K562 (cell line): ENCODE measurements around the gene NTN1. TPM values are rescaled to one million over a fixed set of nuclear protein-coding genes. Genes with fewer than 3 reads are reported as not detected.
A peak's percentile ranks its signal among the peaks of the same experiment; 100 is the strongest.

Experiments used
- ATAC-seq: fragments of 200-7000 bp; cut with Tn5 transposase; 3 replicates; pipeline ENCODE4 v1.9.1; 2020; ENCODE audit warnings: moderate library complexity
- BruUV-seq: library from RNA; stranded (reverse); fragments of 400-500 nt; replicated peaks from 2 replicates; lab custom pipeline; 2021; lab: Mats Ljungman, UMichigan
- CTCF ChIA-PET: fragments of 300-600 bp; formaldehyde crosslinking; extraction: SDS; loops from one replicate; lab custom pipeline; 2021; ENCODE audit warnings: low intra/inter-chr PET ratio; lab: Yijun Ruan, JAX
- POLR2A ChIA-PET: fragments of 300-600, 350-650 bp; sonication (Branson Sonifier 250); formaldehyde crosslinking; extraction: SDS; loops from one replicate; lab custom pipeline; 2021; ENCODE audit warnings: antibody characterized with exemption, inconsistent platforms; lab: Yijun Ruan, JAX
- DNase-seq, 4 experiments: peaks; one replicate each; pipeline versions ENCODE4 v3.0.0 to v3.0.0-alpha.2; 2011 to 2018; ENCODE audit warnings: low spot score in 3 of 4, mixed read lengths in 3 of 4; ENCODE audit errors: extremely low read depth in 1 of 4
- FAIRE-seq: peaks from 2 replicates; lab custom pipeline; 2011; peaks lifted over from hg19 to GRCh38; lab: Jason Lieb, UNC
- H2AFZ ChIP-seq: 2 replicates; pipeline ENCODE4 v1.6.0; 2011; ENCODE audit warnings: low read depth, low read length, control low read depth, inconsistent platforms
- H3K27ac ChIP-seq: fragments of 200-600 bp; 3 replicates; pipeline ENCODE4 v1.8.0; 2011; ENCODE audit warnings: low read depth, mild to moderate bottlenecking, control low read depth, inconsistent platforms, low read length, moderate library complexity, mixed read lengths; ENCODE audit errors: extremely low read depth
- H3K27me3 ChIP-seq, 2 experiments: fragments of 300-600 bp in 1 of 2; 2 replicates in 1 of 2; 3 replicates in 1 of 2; pipeline versions ENCODE4 v1.6.0 to v1.8.0; 2011; ENCODE audit warnings: inconsistent platforms in 2 of 2, low read length in 2 of 2, mild to moderate bottlenecking in 1 of 2, mixed read lengths in 1 of 2, moderate library complexity in 1 of 2; ENCODE audit not compliant: control insufficient read depth in 2 of 2, insufficient read depth in 2 of 2
- H3K36me3 ChIP-seq: fragments of 300-600 bp; 3 replicates; pipeline ENCODE4 v1.8.0; 2011; ENCODE audit warnings: mild to moderate bottlenecking, low read length, inconsistent platforms; ENCODE audit not compliant: control insufficient read depth, insufficient read depth
- H3K4me1 ChIP-seq, 2 experiments: fragments of 200-600 bp in 1 of 2; replicated peaks in 1 of 2; 2 replicates in 1 of 2; 3 replicates in 1 of 2; pipeline versions ENCODE4 v1.5.1 to v1.8.0; 2011; ENCODE audit warnings: inconsistent platforms in 2 of 2, low read length in 2 of 2, mild to moderate bottlenecking in 1 of 2, mixed read lengths in 1 of 2, moderate library complexity in 1 of 2; ENCODE audit not compliant: control insufficient read depth in 2 of 2, insufficient read depth in 2 of 2
- H3K4me2 ChIP-seq: 2 replicates; pipeline ENCODE4 v1.6.1; 2011; ENCODE audit warnings: low read length, control low read depth, inconsistent platforms, mixed read lengths; ENCODE audit not compliant: insufficient read depth
- H3K4me3 ChIP-seq: fragments of 200-600 bp; sonication (generic), shearing (Covaris generic); 2 replicates; pipeline ENCODE4 v1.5.1; 2016; ENCODE audit warnings: control low read depth, inconsistent platforms
- H3K79me2 ChIP-seq: fragments of 200-600 bp; 3 replicates; pipeline ENCODE4 v1.8.0; 2011; ENCODE audit warnings: low read length, inconsistent platforms; ENCODE audit not compliant: control insufficient read depth, insufficient read depth
- H3K9ac ChIP-seq, 2 experiments: 2 replicates each; pipeline versions ENCODE4 v1.6.0 to v1.6.1; 2011; ENCODE audit warnings: low read depth in 2 of 2, low read length in 2 of 2, control low read depth in 1 of 2, inconsistent platforms in 1 of 2, mild to moderate bottlenecking in 1 of 2, mixed read lengths in 1 of 2; ENCODE audit not compliant: insufficient read depth in 1 of 2
- H3K9me1 ChIP-seq: one replicate; pipeline ENCODE4 v1.6.0; 2011; ENCODE audit warnings: inconsistent platforms, mild to moderate bottlenecking, low read length, moderate library complexity; ENCODE audit not compliant: control insufficient read depth, insufficient read depth
- H3K9me3 ChIP-seq: replicated peaks from 2 replicates; pipeline ENCODE4 v1.5.1; 2011; ENCODE audit warnings: low read depth, low read length, inconsistent platforms; ENCODE audit not compliant: control insufficient read depth, insufficient read depth
- H4K20me1 ChIP-seq: replicated peaks from 2 replicates; pipeline ENCODE4 v1.6.1; 2011; ENCODE audit warnings: low read length, inconsistent platforms, mixed read lengths; ENCODE audit not compliant: control insufficient read depth, insufficient read depth
- PCBP1 ChIP-seq: fragments of 200-400 bp; formaldehyde crosslinking; IDR thresholded peaks from 2 replicates; pipeline ENCODE4 v1.6.1; 2018; ENCODE audit warnings: mild to moderate bottlenecking, low read depth, low read length; ENCODE audit not compliant: poor library complexity, severe bottlenecking
- PHB ChIP-seq: fragments of 250-450 bp; sonication (Bioruptor Pico); IDR thresholded peaks from 2 replicates; pipeline ENCODE4 v1.5.0; 2021
- RAD21 ChIP-seq, 2 experiments: fragments of 250-450 bp in 1 of 2; fragments of 450-650 bp in 1 of 2; sonication (Bioruptor Pico) in 1 of 2; formaldehyde crosslinking in 1 of 2; IDR thresholded peaks in 1 of 2; conservative IDR thresholded peaks in 1 of 2; 2 replicates each; pipeline versions ENCODE4 v1.4.0 to v1.8.0; 2020 to 2022; ENCODE audit warnings: mild to moderate bottlenecking in 2 of 2, moderate library complexity in 1 of 2
- SETDB1 ChIP-seq: IDR thresholded peaks from one replicate; pipeline ENCODE4 v1.6.1; 2012; ENCODE audit warnings: low read length, control low read depth, inconsistent platforms
- TAF9B ChIP-seq: fragments of 450-650 bp; IDR thresholded peaks from 2 replicates; pipeline ENCODE4 v1.6.1; 2018; ENCODE audit warnings: mild to moderate bottlenecking; ENCODE audit not compliant: partially characterized antibody
- YY1 ChIP-seq, 3 experiments: IDR thresholded peaks; 2 replicates each; pipeline ENCODE4 v1.6.1; 2011; ENCODE audit warnings: low read length in 2 of 3, mild to moderate bottlenecking in 2 of 3, moderate library complexity in 2 of 3, borderline replicate concordance in 1 of 3, control low read depth in 1 of 3, low read depth in 1 of 3; ENCODE audit not compliant: insufficient read depth in 3 of 3, insufficient replicate concordance in 2 of 3, control insufficient read depth in 1 of 3, insufficient read length in 1 of 3; ENCODE audit errors: extremely low read depth in 1 of 3
- WGBS: fragments of 100-300 bp; shearing (Covaris generic); methylation state at CpG from one replicate; pipeline ENCODE4 v1.1.6; 2016; ENCODE audit warnings: low coverage, mixed read lengths; ENCODE audit not compliant: insufficient coverage; ENCODE audit errors: missing lambda C conversion rate; 5-methylcytosine and 5-hydroxymethylcytosine counted together
- in situ Hi-C: fragments of 300-500 bp; cut with MboI; formaldehyde crosslinking; loops from 4 replicates; pipeline ENCODE4 v1.15.0; 2018; ENCODE audit warnings: inconsistent platforms, mixed read lengths
- intact Hi-C: fragments of 100-400 bp; cut with micrococcal nuclease; formaldehyde crosslinking; loops from 2 replicates; pipeline ENCODE4 v1.14.2; 2022
- polyA plus RNA-seq, 8 experiments: library from polyadenylated mRNA; depleted of rRNA in 4 of 8; stranded (reverse) in 5 of 8; unstranded in 3 of 8; fragments of >200 nt; fragmentation: Nextera tagmentation in 2 of 8; fragmentation: Illumina TruSeq in 1 of 8; extraction: Ambion mirVana in 2 of 8; extraction: Trizol in 1 of 8; gene quantifications; 2 replicates each; pipeline versions ENCODE4 v1.2.1 to v1.2.3, GENCODE V29; 2011 to 2014; ENCODE audit warnings: inconsistent platforms in 1 of 8, missing spikeins in 1 of 8
- total RNA-seq, 7 experiments: library from RNA; depleted of rRNA in 6 of 7; stranded (reverse); fragments of >200 nt in 6 of 7; fragmentation: Illumina TruSeq in 2 of 7; extraction: Trizol in 2 of 7; gene quantifications; 2 replicates each; pipeline versions ENCODE4 v1.2.1 to v1.2.3, GENCODE V29; 2011 to 2021; ENCODE audit warnings: low replicate concordance in 1 of 7
- TF ChIP-seq, protein P1 (sequence below): fragments of 450-650 bp; formaldehyde crosslinking; IDR thresholded peaks from 2 replicates; pipeline ENCODE4 v1.4.0; 2020; ENCODE audit warnings: mild to moderate bottlenecking, moderate library complexity
- TF ChIP-seq, protein P2 (sequence below): sonication (generic); formaldehyde crosslinking; IDR thresholded peaks from 2 replicates; pipeline ENCODE4 v1.8.0; 2022; ENCODE audit warnings: mild to moderate bottlenecking, missing genetic modification reagents

Gene NTN1
- total and polyA plus RNA-seq, 9 of the 15 experiments (the other 6 are each of a cell fraction or from before 2014, with no cell fraction given): 0.02 TPM; not detected in 8

DNA sequence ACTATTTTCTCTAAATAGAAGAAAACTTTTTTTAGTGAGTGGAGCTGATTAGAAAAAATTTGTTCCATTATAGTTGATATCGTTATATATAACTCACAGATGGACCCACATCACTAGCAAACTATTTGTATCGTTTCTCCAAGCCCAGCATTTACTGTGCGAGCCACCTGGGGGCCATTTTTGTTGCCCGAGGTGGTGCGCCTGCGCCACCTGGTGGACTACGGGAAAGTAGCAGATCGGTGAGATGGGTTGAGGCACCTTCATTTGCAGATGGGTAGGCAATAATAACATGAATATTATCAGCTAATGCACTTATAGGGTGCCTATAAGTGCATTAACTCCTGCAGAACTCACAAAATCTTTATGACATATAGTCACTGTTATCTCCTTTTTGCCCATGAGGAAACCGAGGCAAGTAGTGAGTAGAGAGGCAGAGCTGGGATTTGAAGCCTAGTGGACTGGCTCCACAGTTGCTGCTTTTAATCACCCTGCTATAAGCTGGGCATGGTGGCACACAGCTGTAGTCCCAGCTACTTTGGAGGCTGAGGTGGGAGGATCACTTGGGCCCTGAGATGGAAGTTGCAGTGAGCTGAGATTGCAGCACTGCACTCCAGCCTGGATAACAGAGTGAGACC, 23.2 kb upstream of the NTN1 start:
- no peaks in the 10 kb centered on the region for H3K27me3 ChIP-seq
- intact Hi-C loops: loop anchor here (10.0 kb wide), 2 partner anchors 103 to 557 kb away; no protein-coding TSS in a partner anchor
- in situ Hi-C loops: loop anchor here (25.0 kb wide), 2 partner anchors 539 to 936 kb away; no protein-coding TSS in a partner anchor
- DNase-seq: peak; percentile 59 to 69 (median 66)
- WGBS: 1% methylated on average over 9 of the region's 9 CpGs
- ATAC-seq: peak; percentile 81
- no peak overlapping the region for H3K9ac ChIP-seq
- H3K9me3 ChIP-seq: no peaks in the 10 kb centered on the region
- no peaks in the 10 kb centered on the region for H3K79me2 ChIP-seq
- no TSS peak for BruUV-seq
- H3K4me2 ChIP-seq: no peak overlapping the region
- no peaks in the 10 kb centered on the region for H3K9me1 ChIP-seq
- no peak overlapping the region for H3K27ac ChIP-seq
- no peaks in the 10 kb centered on the region for H4K20me1 ChIP-seq
- POLR2A ChIA-PET: no interaction called here
- CTCF ChIA-PET: interaction anchor here (0.7 kb wide), 2 partner anchors 212 to 938 kb away, joined by 3 read pairs; no protein-coding TSS in a partner anchor
- H3K4me3 ChIP-seq: no peak overlapping the region
- peak; percentile 79 for FAIRE-seq
- H3K4me1 ChIP-seq: no peaks in the 10 kb centered on the region
- no peaks in the 10 kb centered on the region for H3K36me3 ChIP-seq
- no peak overlapping the region for H2AFZ ChIP-seq
- no peak for TF ChIP-seq PHB
- no peak for TF ChIP-seq SETDB1
- no peak for TF ChIP-seq TAF9B
- peak; percentile 33 to 62; a peak in 3 of 4 replicates for TF ChIP-seq RAD21 (CRISPR knock-in tag; conservative IDR thresholded peaks at IDR 0.05 in 1 of 2, IDR thresholded peaks at IDR 0.05 in 1 of 2)
- peak; percentile 44 to 87 (median 74) for TF ChIP-seq YY1 (IDR thresholded peaks at IDR 0.05; ENCODE audit: borderline replicate concordance in 1 of 3, control insufficient read depth in 1 of 3, extremely low read depth in 1 of 3, insufficient read depth in 3 of 3, insufficient read length in 1 of 3, insufficient replicate concordance in 2 of 3, low read depth in 1 of 3, low read length in 2 of 3)
- TF ChIP-seq, protein P1, sequence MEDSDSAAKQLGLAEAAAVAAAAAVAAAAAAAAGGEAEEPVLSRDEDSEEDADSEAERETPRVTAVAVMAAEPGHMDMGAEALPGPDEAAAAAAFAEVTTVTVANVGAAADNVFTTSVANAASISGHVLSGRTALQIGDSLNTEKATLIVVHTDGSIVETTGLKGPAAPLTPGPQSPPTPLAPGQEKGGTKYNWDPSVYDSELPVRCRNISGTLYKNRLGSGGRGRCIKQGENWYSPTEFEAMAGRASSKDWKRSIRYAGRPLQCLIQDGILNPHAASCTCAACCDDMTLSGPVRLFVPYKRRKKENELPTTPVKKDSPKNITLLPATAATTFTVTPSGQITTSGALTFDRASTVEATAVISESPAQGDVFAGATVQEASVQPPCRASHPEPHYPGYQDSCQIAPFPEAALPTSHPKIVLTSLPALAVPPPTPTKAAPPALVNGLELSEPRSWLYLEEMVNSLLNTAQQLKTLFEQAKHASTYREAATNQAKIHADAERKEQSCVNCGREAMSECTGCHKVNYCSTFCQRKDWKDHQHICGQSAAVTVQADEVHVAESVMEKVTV (CRISPR knock-in tag): peak; percentile 43
- TF ChIP-seq PCBP1: no peak
- TF ChIP-seq, protein P2, sequence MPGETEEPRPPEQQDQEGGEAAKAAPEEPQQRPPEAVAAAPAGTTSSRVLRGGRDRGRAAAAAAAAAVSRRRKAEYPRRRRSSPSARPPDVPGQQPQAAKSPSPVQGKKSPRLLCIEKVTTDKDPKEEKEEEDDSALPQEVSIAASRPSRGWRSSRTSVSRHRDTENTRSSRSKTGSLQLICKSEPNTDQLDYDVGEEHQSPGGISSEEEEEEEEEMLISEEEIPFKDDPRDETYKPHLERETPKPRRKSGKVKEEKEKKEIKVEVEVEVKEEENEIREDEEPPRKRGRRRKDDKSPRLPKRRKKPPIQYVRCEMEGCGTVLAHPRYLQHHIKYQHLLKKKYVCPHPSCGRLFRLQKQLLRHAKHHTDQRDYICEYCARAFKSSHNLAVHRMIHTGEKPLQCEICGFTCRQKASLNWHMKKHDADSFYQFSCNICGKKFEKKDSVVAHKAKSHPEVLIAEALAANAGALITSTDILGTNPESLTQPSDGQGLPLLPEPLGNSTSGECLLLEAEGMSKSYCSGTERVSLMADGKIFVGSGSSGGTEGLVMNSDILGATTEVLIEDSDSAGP: no peak
